Liver (tissue), 9 donors: Measurements from ENCODE around the gene BLID. TPM values are rescaled to one million over a fixed set of nuclear protein-coding genes. Genes with fewer than 3 reads are reported as not detected.
A peak's percentile ranks its signal among the peaks of the same experiment; 100 is the strongest.

Source experiments
- DNase-seq: peaks from one replicate; pipeline ENCODE4 v3.0.0-alpha.2; 2017; ENCODE audit warnings: low spot score
- H3K27ac ChIP-seq, 2 donors: one replicate each; pipeline ENCODE4 v1.7.0; 2013; ENCODE audit warnings: inconsistent platforms in 2 of 2, low read length in 2 of 2, control low read depth in 1 of 2, low read depth in 1 of 2, mild to moderate bottlenecking in 1 of 2
- H3K27me3 ChIP-seq, 4 donors: one replicate each; pipeline versions ENCODE4 v1.6.1 to v1.7.0; 2013; ENCODE audit warnings: low read length in 3 of 4, inconsistent platforms in 1 of 4, mild to moderate bottlenecking in 1 of 4, moderate library complexity in 1 of 4; ENCODE audit not compliant: control insufficient read depth in 4 of 4, insufficient read depth in 4 of 4
- H3K36me3 ChIP-seq, 4 donors: one replicate each; pipeline versions ENCODE4 v1.6.1 to v1.7.0; 2013; ENCODE audit warnings: low read length in 3 of 4, mild to moderate bottlenecking in 3 of 4, low read depth in 1 of 4, moderate library complexity in 1 of 4; ENCODE audit not compliant: control insufficient read depth in 4 of 4, insufficient read depth in 3 of 4
- H3K4me1 ChIP-seq, 4 donors: one replicate each; pipeline versions ENCODE4 v1.6.1 to v1.7.0; 2013; ENCODE audit warnings: low read length in 3 of 4, mild to moderate bottlenecking in 3 of 4, moderate library complexity in 1 of 4; ENCODE audit not compliant: control insufficient read depth in 4 of 4, insufficient read depth in 4 of 4
- H3K4me3 ChIP-seq, 3 donors: one replicate each; pipeline versions ENCODE4 v1.6.1 to v1.7.0; 2013; ENCODE audit warnings: low read length in 3 of 3, control low read depth in 1 of 3, low read depth in 1 of 3, mild to moderate bottlenecking in 1 of 3
- H3K9ac ChIP-seq, 2 donors: one replicate each; pipeline ENCODE4 v1.7.0; 2013; ENCODE audit warnings: low read length in 2 of 2, mild to moderate bottlenecking in 2 of 2, moderate library complexity in 2 of 2, control low read depth in 1 of 2, low read depth in 1 of 2
- H3K9me3 ChIP-seq, 4 donors: one replicate each; pipeline versions ENCODE4 v1.6.1 to v1.7.0; 2013; ENCODE audit warnings: low read length in 3 of 4; ENCODE audit not compliant: control insufficient read depth in 4 of 4
- ATF3 ChIP-seq: IDR thresholded peaks from 2 replicates; pipeline ENCODE4 v1.6.1; 2016; ENCODE audit warnings: antibody characterized with exemption
- CTCF ChIP-seq: fragments of 150-350 bp; IDR thresholded peaks from 2 replicates; pipeline ENCODE4 v1.5.1; 2017; ENCODE audit warnings: improper control_type of control experiment, low read depth, low read length; ENCODE audit not compliant: missing input control
- FOXA2 ChIP-seq: IDR thresholded peaks from 2 replicates; pipeline ENCODE4 v1.6.1; 2016; ENCODE audit warnings: antibody characterized with exemption
- GABPA ChIP-seq, 2 donors: IDR thresholded peaks in 1 of 2; conservative IDR thresholded peaks in 1 of 2; 2 replicates each; pipeline ENCODE4 v1.6.1; 2016; ENCODE audit warnings: antibody characterized with exemption in 2 of 2, mild to moderate bottlenecking in 1 of 2, moderate library complexity in 1 of 2
- RAD21 ChIP-seq, 2 donors: IDR thresholded peaks; 2 replicates each; pipeline ENCODE4 v1.6.1; 2016; ENCODE audit warnings: antibody characterized with exemption in 2 of 2, mild to moderate bottlenecking in 2 of 2
- REST ChIP-seq: IDR thresholded peaks from 2 replicates; pipeline ENCODE4 v1.6.1; 2016; ENCODE audit warnings: antibody characterized with exemption, mild to moderate bottlenecking
- YY1 ChIP-seq: IDR thresholded peaks from 2 replicates; pipeline ENCODE4 v1.6.1; 2016; ENCODE audit warnings: antibody characterized with exemption, mild to moderate bottlenecking
- ZBTB33 ChIP-seq: IDR thresholded peaks from 2 replicates; pipeline ENCODE4 v1.6.1; 2016; ENCODE audit warnings: antibody characterized with exemption
- WGBS: extraction: QIAGEN DNeasy Blood & Tissue Kit; methylation state at CpG from one replicate; pipeline ENCODE4 v1.1.7; 2013; 5-methylcytosine and 5-hydroxymethylcytosine counted together
- polyA plus RNA-seq, 2 donors: library from polyadenylated mRNA; stranded (reverse) in 1 of 2; unstranded in 1 of 2; fragments of 200-250 nt in 1 of 2; fragments of >200 nt in 1 of 2; fragmentation: Nextera tagmentation in 1 of 2; extraction: Ambion mirVana in 1 of 2; gene quantifications; one replicate each; pipeline versions ENCODE4 v1.2.1 to v1.2.3, GENCODE V29; 2013 to 2015
- total RNA-seq, 2 donors: library from RNA; depleted of rRNA; stranded (reverse); fragments of >200 nt; gene quantifications; one replicate each; pipeline ENCODE4 v1.2.3, GENCODE V29; 2014
- donor health status: healthy.
- donor health status: healthy.
- donor health status: healthy.
- donor health status: healthy.
- donor health status: healthy.

Gene BLID
- under 1 TPM; 0.33 to 0.84 TPM for total RNA-seq
- polyA plus RNA-seq = under 1 TPM in 1 of 2 donors, not detected in 1; 0.18 TPM

GRCh38 chr11:122115524-122116379, at the start of gene BLID:
Gene BLID, minus strand, starts transcription at chr11:122116215. Its CDS starts 293 bp downstream, at chr11:122115922.
- Histone ChIP-seq H3K9ac (no peak within 1 kb of the TSS), H3K27me3 (no peaks in the 10 kb centered on the region), H3K36me3 (no peaks in the 10 kb centered on the region), H3K4me1 (no peaks in the 10 kb centered on the region), H3K4me3 (no peak within 1 kb of the TSS), H3K27ac (no peak within 1 kb of the TSS), H3K9me3 (no peaks in the 10 kb centered on the region)
- WGBS = 84% methylated on average over 11 of the region's 11 CpGs
- TF ChIP-seq RAD21 (IDR thresholded peaks at IDR 0.05) = peak in 1 of 2 donors; percentile 42
- peak; percentile 21 for TF ChIP-seq CTCF
- TF ChIP-seq GABPA (IDR thresholded peaks at IDR 0.05 in 1 of 2, conservative IDR thresholded peaks at IDR 0.05 in 1 of 2) = no peak
- no peak for DNase-seq

GRCh38 chr11:122163053-122163819, 47.2 kb upstream of the BLID start:
- H3K27ac ChIP-seq = no peak overlapping the region
- H3K36me3 ChIP-seq = no peaks in the 10 kb centered on the region
- H3K9ac ChIP-seq = no peak overlapping the region
- H3K9me3 ChIP-seq = no peaks in the 10 kb centered on the region
- H3K4me1 ChIP-seq = no peaks in the 10 kb centered on the region
- no peak for DNase-seq
- no peak overlapping the region for H3K4me3 ChIP-seq
- TF ChIP-seq YY1 (no peak), ZBTB33 (no peak), ATF3 (no peak), REST (no peak), FOXA2 (no peak)
- no peaks in the 10 kb centered on the region for H3K27me3 ChIP-seq
- 93% methylated on average over 3 of the region's 3 CpGs for whole genome bisulfite sequencing
